Right forelimb (tissue), 1 donor: ENCODE results near the gene FXYD3.
"Not testable (repeated sequence)": the region's sequence is repeated elsewhere in the genome, so short reads cannot be mapped to it uniquely, and the experiment has no call there.

Experiments
- DNase-seq: peaks from one replicate; pipeline ENCODE4 v3.0.0-alpha.2; 2018

Gene FXYD3

DNA sequence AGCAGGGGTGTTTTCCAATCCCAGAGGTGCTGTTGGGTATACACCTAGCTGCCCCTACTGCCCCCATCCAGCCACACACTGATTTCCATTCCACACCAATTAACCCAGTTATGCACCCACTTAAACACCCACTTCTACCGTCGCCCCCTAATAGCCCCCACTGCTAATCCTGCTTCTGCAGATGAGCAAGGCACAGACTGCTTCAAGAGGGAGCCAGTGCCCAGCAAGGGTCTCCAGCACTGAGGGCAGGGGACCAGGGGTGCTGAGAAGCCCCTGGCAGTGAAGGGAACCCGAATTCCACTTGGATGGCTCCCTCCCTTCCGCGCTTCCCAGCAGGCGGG, 28.6 kb downstream of the FXYD3 start:
- no peak for DNase-seq

- peak; percentile 46 for DNase-seq
Measured at GRCh38 chr19:35144600-35145436, 29.2 kb downstream of the FXYD3 start.

GRCh38 chr19:35146746-35147459, 31.3 kb downstream of the FXYD3 start:
- no peak for DNase-seq

GRCh38 chr19:35149463-35149862, 33.8 kb downstream of the FXYD3 start:
- no peak for DNase-seq

GRCh38 chr19:35150445-35150844, 34.8 kb downstream of the FXYD3 start:
- no peak for DNase-seq

- DNase-seq, result no peak
Measured at GRCh38 chr19:35151273-35152065, 35.8 kb downstream of the FXYD3 start.

GRCh38 chr19:35153129-35153522, 37.5 kb downstream of the FXYD3 start:
- not testable (repeated sequence) for DNase-seq

DNA sequence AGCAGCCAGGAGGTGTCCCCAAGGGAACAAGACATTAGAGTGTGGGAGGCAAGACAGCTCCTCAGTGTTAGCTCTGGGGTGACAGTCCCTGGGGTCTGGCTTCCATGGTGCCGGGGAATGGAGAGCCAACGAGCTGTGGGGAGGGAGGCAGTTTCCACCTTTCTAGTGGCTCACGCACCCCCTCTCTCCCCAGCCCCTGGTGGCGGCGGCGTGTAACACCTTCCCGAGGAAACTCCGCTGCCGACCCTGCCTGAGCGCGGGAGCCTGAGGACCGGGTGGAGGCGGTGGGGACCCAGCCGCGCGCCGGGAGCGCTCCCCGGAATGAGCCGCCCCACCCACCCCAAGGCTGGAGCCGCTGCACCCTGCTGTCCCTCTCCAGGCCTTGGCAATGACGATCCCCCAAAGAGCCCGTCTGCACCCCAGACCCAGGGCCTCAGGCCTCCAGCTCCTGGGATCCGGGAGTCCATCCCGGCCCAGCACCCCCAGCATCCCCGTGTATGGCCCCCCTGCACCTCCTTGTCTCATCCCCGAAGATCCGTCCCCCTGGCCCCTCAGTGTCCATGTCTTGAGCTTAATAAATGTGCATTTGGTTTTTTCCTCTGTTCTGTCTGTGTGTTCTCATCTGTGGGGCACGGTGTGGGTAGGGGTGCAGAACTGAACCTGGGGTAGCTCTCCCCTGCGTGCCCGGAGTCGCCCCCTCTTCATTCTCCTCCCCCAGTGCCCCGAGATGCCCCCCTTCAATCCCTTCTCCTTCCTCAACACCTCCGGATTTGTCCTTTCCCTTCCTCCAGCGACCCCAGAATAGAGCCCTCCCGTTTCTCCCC, 38.3 kb downstream of the FXYD3 start:
- DNase-seq, result no peak

GRCh38 chr19:35154525-35155406, 39.1 kb downstream of the FXYD3 start, which contains the start of gene FXYD5:
FXYD5 (plus strand) TSS chr19:35154735; CDS start chr19:35155551, 816 bp downstream.
- DNase-seq, result peak; percentile 68

- no peak for DNase-seq
Measured at GRCh38 chr19:35155441-35155840, 39.8 kb downstream of the FXYD3 start.

GRCh38 chr19:35155981-35156672, 40.5 kb downstream of the FXYD3 start:
- DNase-seq, result no peak

DNA sequence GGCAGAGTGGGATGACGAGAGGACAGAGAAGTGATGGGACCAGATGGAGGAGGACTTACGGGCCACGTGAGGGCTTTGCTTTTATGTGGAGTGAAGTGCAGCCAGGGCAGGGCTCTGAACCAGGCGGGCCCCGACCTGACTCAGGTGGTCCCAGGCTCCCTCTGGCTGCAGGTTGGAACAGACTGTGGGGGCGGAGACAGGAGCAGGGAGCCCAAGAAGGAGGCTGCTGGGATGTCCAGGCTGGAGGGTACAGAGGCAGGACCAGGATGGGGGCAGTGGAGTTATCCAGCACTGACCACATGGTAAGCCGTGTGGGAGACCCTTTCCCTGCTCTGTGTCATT, 41.0 kb downstream of the FXYD3 start:
- DNase-seq, result no peak

- no peak for DNase-seq
Measured at GRCh38 chr19:35157431-35157830, 41.8 kb downstream of the FXYD3 start.

- DNase-seq, result no peak
Measured at GRCh38 chr19:35159606-35160005, 44.0 kb downstream of the FXYD3 start.

- no peak for DNase-seq
Measured at GRCh38 chr19:35160629-35161433, 45.2 kb downstream of the FXYD3 start.

- no peak for DNase-seq
Measured at GRCh38 chr19:35161434-35161743, 45.8 kb downstream of the FXYD3 start.

- DNase-seq, result no peak
Measured at GRCh38 chr19:35162471-35163326, 47.1 kb downstream of the FXYD3 start.

- DNase-seq, result no peak
Measured at GRCh38 chr19:35164418-35164817, 48.8 kb downstream of the FXYD3 start.
